Smooth muscle cell (in vitro differentiated cells): ENCODE measurements around the gene RBP7. TPM values are rescaled to one million over a fixed set of nuclear protein-coding genes. Genes with fewer than 3 reads are reported as not detected.

Experiments
- DNase-seq: peaks from one replicate; lab custom pipeline; 2025; ENCODE audit not compliant: unreplicated experiment; lab: John Stamatoyannopoulos, UW
- H2AFZ ChIP-seq: fragments of 200-600 bp; sonication (generic); 2 replicates; pipeline ENCODE4 v1.6.0; 2016; ENCODE audit warnings: antibody characterized with exemption, low read depth, mild to moderate bottlenecking
- H3F3A ChIP-seq: fragments of 200-600 bp; sonication (generic); 2 replicates; pipeline ENCODE4 v1.6.0; 2017; ENCODE audit warnings: antibody characterized with exemption, low read depth
- H3K27ac ChIP-seq: fragments of 200-600 bp; sonication (generic); 2 replicates; pipeline ENCODE4 v1.5.1; 2016; ENCODE audit warnings: low read depth, mild to moderate bottlenecking
- H3K27me3 ChIP-seq: fragments of 200-600 bp; sonication (generic); 2 replicates; pipeline ENCODE4 v1.6.1; 2016; ENCODE audit warnings: low read depth, mild to moderate bottlenecking
- H3K36me3 ChIP-seq: fragments of 200-600 bp; sonication (generic); 2 replicates; pipeline ENCODE4 v1.5.1; 2016; ENCODE audit warnings: low read depth
- H3K4me1 ChIP-seq: fragments of 200-600 bp; sonication (generic); 2 replicates; pipeline ENCODE4 v1.5.1; 2016; ENCODE audit warnings: low read depth
- H3K4me2 ChIP-seq: fragments of 200-600 bp; sonication (generic); 2 replicates; pipeline ENCODE4 v1.6.0; 2016; ENCODE audit warnings: mild to moderate bottlenecking
- H3K4me3 ChIP-seq: fragments of 200-600 bp; sonication (generic); 2 replicates; pipeline ENCODE4 v1.5.1; 2016; ENCODE audit warnings: mild to moderate bottlenecking
- H3K79me2 ChIP-seq: fragments of 200-600 bp; sonication (generic); 2 replicates; pipeline ENCODE4 v1.6.0; 2016; ENCODE audit warnings: low read depth, mild to moderate bottlenecking
- H3K9ac ChIP-seq: fragments of 200-600 bp; sonication (generic); 2 replicates; pipeline ENCODE4 v1.6.0; 2016; ENCODE audit warnings: low read depth
- H3K9me3 ChIP-seq: fragments of 200-600 bp; sonication (generic); replicated peaks from 2 replicates; pipeline ENCODE4 v1.5.1; 2016; ENCODE audit warnings: low read depth
- H4K20me1 ChIP-seq: fragments of 200-600 bp; sonication (generic); 2 replicates; pipeline ENCODE4 v1.6.0; 2016; ENCODE audit warnings: low read depth
- WGBS: methylation state at CpG from one replicate; pipeline ENCODE4 v1.1.7; 2016; ENCODE audit warnings: low lambda C conversion rate; 5-methylcytosine and 5-hydroxymethylcytosine counted together
- polyA plus RNA-seq: library from polyadenylated mRNA; unstranded; fragments of >200 nt; fragmentation: Nextera tagmentation; extraction: Ambion mirVana; gene quantifications from 2 replicates; pipeline ENCODE4 v1.2.1, GENCODE V29; 2016
- total RNA-seq: library from RNA; depleted of rRNA; stranded (reverse); fragments of >200 nt; gene quantifications from 2 replicates; pipeline ENCODE4 v1.2.3, GENCODE V29; 2014
- TF ChIP-seq, protein P1 (sequence below): fragments of 200-600 bp; sonication (generic); IDR thresholded peaks from 2 replicates; pipeline ENCODE4 v1.5.1; 2017; ENCODE audit warnings: borderline replicate concordance, mild to moderate bottlenecking, antibody characterized with exemption; ENCODE audit not compliant: insufficient read depth, poor library complexity, severe bottlenecking

Gene RBP7
- total and polyA plus RNA-seq, 2 experiments from 2014 or later = 0.45 TPM; not detected in 1

DNA sequence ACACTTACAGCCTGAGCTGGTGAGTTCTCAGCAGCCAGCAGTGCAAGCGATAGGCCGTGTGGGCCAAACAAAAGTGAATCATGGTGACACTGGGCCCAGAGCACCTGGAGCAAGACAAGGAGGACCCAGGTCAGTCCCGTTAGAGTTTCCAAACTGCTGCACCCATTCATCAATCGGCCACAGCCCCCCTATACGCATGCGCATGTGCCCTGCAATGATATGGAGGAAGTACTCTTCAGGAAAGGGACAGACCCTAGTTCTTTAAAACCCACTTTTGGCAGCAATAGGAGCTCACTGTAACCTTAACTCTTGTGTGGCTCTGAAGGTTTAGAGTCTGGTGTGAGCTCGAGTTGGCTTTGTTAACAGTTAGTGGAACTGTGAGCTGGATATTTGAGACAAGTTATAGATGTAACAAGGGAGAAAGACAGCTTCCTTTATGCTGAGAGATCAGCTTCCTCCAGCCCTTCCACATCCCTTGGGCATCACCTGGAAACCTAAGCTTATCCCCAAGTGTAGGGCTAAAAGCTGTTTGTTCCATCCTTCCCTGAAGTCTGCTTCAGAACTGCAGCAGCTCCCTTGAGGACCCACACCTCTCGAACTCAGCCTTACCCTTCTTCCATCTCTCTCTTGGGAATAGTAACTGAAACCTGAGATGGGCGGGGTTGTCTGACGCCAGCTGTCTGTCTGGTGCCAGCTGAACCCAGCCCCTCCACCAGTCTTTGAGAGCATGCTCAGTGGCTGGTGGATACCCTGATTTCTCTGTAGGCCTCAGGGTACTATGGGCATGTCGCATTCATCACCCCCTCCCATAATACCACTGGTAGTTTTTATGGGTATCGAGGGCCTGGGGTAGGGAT lies 36.1 kb upstream of the RBP7 start:
- no peaks in the 10 kb centered on the region for H3F3A ChIP-seq

DNA sequence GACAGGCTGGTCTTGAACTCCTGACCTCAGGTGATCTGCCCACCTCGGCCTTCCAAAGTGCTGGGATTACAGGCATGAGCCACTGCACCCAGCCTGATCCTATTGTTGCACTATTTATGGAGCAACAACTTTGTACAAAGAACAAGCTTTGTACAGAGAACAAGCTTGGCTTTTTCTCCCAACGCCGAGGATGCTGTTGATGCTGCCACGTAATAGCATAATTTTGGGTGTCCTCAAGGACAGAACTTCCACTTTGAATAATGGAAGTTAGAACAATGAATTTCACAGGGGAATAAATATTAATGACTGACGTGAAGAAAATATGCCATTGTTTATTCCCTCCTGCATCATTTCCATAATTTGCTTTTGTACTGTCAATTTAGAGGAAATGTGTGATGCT lies 12.8 kb upstream of the RBP7 start:
- H4K20me1 ChIP-seq = no peaks in the 10 kb centered on the region
- no peaks in the 10 kb centered on the region for H3K27me3 ChIP-seq
- WGBS = 96% methylated on average over 5 of the region's 5 CpGs
- TF ChIP-seq, protein P1, sequence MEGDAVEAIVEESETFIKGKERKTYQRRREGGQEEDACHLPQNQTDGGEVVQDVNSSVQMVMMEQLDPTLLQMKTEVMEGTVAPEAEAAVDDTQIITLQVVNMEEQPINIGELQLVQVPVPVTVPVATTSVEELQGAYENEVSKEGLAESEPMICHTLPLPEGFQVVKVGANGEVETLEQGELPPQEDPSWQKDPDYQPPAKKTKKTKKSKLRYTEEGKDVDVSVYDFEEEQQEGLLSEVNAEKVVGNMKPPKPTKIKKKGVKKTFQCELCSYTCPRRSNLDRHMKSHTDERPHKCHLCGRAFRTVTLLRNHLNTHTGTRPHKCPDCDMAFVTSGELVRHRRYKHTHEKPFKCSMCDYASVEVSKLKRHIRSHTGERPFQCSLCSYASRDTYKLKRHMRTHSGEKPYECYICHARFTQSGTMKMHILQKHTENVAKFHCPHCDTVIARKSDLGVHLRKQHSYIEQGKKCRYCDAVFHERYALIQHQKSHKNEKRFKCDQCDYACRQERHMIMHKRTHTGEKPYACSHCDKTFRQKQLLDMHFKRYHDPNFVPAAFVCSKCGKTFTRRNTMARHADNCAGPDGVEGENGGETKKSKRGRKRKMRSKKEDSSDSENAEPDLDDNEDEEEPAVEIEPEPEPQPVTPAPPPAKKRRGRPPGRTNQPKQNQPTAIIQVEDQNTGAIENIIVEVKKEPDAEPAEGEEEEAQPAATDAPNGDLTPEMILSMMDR = no peak
- H2AFZ ChIP-seq = no peak overlapping the region
- H3K4me3 ChIP-seq = no peak overlapping the region
- H3K4me1 ChIP-seq = no peaks in the 10 kb centered on the region
- H3F3A ChIP-seq = no peaks in the 10 kb centered on the region
- H3K79me2 ChIP-seq = no peaks in the 10 kb centered on the region
- H3K9ac ChIP-seq = no peak overlapping the region
- H3K4me2 ChIP-seq = no peak overlapping the region
- DNase-seq = no peak
- no peaks in the 10 kb centered on the region for H3K9me3 ChIP-seq
- no peak overlapping the region for H3K27ac ChIP-seq
- H3K36me3 ChIP-seq = no peaks in the 10 kb centered on the region

More for the DNA sequence above, 36.1 kb upstream of the RBP7 start:
- no peaks in the 10 kb centered on the region for H3K36me3 ChIP-seq
- no peaks in the 10 kb centered on the region for H3K27me3 ChIP-seq
- no peak overlapping the region for H3K27ac ChIP-seq
- peaks cover 14% of the 10 kb centered on the region for H4K20me1 ChIP-seq
- no peaks in the 10 kb centered on the region for H3K4me1 ChIP-seq
- no peaks in the 10 kb centered on the region for H3K79me2 ChIP-seq
- no peak for DNase-seq
- no peak overlapping the region for H3K4me2 ChIP-seq
- H2AFZ ChIP-seq = no peak overlapping the region
- no peaks in the 10 kb centered on the region for H3K9me3 ChIP-seq
- no peak overlapping the region for H3K9ac ChIP-seq
- no peak overlapping the region for H3K4me3 ChIP-seq
- TF ChIP-seq, protein P1 = no peak
- WGBS = 91% methylated on average over 12 of the region's 12 CpGs

DNA sequence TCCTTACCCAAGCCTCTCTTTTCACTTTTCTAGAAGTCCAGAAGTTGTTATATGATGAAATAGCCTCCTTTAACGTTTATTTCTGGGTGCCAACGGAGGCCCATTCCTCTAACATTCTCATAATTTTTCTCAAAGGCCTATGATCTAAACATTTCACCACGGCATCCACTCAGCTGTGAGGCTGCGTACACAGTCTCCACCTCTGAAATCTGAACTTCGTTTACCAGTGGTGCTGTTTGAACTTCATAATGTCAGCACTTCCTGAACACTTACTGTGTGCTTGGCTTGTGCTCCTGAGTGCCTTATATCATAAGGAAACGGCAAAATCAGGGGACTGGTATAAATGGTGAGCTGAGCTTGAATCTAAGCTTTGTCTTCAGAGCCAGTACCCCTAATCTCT lies 12.0 kb upstream of the RBP7 start:
- no peaks in the 10 kb centered on the region for H3K4me1 ChIP-seq

More for the DNA sequence above, 12.0 kb upstream of the RBP7 start:
- no peak overlapping the region for H3K27ac ChIP-seq
- 73% methylated on average over 6 of the region's 6 CpGs for WGBS
- H3K4me3 ChIP-seq = no peak overlapping the region
- H2AFZ ChIP-seq = no peak overlapping the region
- H3F3A ChIP-seq = no peaks in the 10 kb centered on the region
- H3K9me3 ChIP-seq = no peaks in the 10 kb centered on the region
- H3K36me3 ChIP-seq = no peaks in the 10 kb centered on the region
- H3K27me3 ChIP-seq = no peaks in the 10 kb centered on the region
- TF ChIP-seq, protein P1 = no peak
- H4K20me1 ChIP-seq = no peaks in the 10 kb centered on the region
- H3K79me2 ChIP-seq = no peaks in the 10 kb centered on the region
- H3K9ac ChIP-seq = no peak overlapping the region
- H3K4me2 ChIP-seq = no peak overlapping the region
- no peak for DNase-seq
